Measurements from ENCODE around the gene ZNF235.
"Not testable (repeated sequence)": the region's sequence is repeated elsewhere in the genome, so short reads cannot be mapped to it uniquely, and the experiment has no call there.

The ZNF235 gene

DNA sequence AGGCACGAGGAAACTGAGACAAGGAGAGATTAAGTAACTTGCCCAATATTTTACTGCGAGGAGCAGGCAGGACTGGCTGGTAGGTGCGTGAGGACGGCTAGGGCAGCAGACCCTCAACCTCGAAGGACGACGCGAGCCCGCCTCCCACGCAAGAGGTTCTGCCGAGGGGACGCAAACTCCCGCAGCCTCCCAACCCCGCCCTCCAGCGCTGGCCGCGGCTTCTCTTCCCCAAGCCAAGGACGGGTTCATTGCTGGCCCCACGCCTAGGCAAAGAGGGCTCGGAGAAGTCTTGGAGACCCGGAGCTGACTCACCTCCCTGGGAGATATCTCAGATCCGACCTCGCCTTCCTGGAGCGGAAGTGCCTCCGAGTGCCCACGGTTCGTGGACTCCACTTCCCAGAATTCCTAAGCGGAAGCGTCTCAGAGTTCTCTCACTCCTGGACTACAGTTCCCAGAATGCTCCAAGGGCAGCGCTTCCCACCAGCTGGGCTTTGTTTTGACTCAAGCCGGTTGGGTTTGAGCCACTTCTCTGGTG, at the start of gene ZNF235:
Gene ZNF235 (minus strand): TSS at position 367 of the 535 bp plus-strand sequence. CDS start 1,621 bp downstream, outside the sequence.
- DNase-seq (ENCODE audit: low read depth in 3 of 3) = peak; percentile 58 to 72 (median 69)

DNA sequence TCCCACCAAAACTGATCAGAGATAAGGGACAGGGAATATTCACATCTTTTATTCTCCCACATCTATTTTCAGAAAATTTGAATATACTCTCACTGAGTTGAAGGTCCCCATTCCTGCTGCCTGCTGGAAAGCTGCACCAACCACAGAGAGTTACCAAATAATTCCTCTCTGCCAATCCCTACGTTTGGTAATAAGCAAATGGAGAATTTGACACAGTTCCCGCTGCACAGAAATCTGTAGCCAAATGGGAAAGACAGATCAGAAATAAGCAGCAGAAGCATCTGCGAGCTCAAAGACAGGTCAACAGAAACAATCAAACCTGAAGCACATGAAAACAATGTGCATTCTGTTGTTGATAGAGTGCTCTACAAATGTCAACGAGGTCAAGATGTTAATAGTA, 41.7 kb upstream of the ZNF235 start:
- no peak for DNase-seq (ENCODE audit: low read depth in 3 of 3)

DNA sequence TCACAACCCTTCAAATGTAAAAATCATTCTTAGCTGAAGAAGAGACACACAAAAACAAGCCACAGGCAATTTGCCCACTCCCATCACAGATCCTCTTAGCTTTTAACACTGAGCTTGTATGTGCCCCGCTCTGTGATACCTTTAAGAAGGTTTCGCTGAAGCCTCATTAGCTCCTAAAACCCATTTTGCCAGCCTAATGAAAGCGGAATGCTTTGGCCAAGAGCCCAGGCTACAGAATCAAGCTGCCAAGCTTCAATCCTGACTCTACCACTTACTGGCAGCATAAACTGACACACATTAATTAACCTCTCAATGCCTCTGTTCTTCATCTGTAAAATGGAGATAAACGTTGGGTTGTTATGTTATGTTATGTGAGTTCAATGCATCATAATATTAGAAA, 41.1 kb upstream of the ZNF235 start:
- DNase-seq (ENCODE audit: low read depth in 3 of 3) = no peak

DNA sequence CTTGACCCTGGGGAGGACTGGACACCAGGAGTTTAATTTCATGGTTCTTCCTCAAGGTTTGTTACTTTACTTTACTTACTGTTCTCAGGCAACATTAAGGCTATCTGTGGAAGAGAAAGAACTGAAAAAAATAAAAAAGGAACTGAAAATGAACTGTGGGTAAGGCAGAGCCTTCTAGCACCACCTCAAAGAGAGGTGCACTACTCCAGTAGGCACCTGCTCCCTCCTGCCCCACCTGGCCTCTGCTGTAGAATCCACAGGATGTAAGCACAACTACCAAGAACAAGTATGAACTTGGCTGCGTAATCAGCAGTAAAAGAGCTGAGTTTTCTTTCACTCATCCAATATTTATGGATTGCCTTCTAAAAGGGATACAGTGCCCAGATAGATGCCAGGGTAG, 39.4 kb upstream of the ZNF235 start:
- no peak for DNase-seq (ENCODE audit: low read depth in 3 of 3)

DNA sequence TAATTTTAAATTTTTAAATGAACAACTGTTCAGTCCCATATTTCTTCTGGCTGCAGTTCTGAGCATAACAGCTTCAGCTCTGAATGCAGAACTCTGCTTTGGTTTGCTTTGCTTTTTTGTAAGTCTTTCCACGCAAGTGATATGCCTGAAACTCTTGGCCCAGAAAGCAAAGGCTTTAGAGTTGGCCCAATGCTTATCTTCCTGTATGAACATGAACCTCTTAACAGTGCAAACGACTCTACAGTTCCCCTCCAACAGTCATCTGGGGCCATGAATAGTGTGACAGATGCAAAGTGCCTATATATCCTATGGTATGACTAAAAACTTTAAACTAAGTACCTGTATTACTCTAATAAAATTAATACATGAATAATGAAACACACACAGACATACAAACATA, 37.0 kb upstream of the ZNF235 start:
- DNase-seq (ENCODE audit: low read depth in 3 of 3) = no peak

DNA sequence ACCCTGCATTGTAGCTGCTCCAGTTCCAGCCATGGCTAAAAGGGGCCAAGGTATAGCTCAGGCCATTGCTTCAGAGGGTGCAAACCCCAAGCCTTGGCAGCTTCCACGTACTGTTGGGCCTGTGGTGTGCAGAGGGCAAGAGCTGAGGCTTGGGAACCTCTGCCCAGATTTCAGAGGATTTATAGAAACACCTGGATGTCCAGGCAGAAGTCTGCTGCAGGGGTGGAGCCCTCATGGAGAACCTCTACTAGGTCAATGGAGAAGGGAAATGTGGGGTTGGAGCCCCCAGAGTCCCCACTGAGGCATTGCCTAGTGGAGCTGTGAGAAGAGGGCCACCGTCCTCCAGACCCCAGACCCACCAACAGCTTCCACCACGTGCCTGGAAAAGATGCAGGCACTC, 29.8 kb upstream of the ZNF235 start:
- not testable (repeated sequence) for DNase-seq (ENCODE audit: low read depth in 3 of 3)

DNA sequence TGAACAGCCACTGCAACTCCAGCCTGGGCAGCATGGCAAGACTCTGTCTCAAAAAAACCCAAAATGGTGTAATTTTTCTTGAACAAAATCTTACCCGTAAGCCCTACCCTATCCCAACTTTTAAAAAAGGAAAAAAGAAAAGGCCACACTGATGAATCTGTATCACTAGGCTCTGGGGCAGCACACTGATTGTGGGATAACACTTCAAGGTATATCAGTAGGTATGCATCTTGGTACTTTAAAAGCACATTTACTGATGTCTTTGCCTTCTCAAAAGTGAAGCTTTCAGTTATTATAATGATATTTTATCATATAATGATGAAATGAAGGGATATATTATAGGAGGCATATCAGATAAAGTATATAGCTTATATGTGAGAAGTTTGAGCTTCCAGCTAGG, 27.3 kb upstream of the ZNF235 start:
- DNase-seq (ENCODE audit: low read depth in 3 of 3) = no peak

DNA sequence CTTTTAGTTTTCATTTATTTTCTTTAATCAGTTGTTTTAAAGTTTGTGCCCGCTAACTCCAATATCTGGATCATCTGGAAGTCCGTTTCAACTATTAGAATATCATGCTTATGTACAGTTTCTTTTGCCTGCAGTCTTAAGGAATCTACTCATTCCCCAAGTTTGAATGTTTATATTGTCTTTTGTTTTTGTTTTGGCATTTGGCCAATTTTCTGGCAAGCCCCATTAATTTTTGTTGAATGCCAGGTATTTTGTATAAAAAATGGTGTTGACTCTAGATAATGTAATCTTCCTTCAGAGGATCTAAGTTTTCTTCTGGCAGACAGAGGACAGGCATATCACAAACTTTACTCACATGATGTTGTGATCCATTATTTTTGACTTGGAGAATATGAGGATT, 11.1 kb upstream of the ZNF235 start:
- no peak for DNase-seq (ENCODE audit: low read depth in 3 of 3)

DNA sequence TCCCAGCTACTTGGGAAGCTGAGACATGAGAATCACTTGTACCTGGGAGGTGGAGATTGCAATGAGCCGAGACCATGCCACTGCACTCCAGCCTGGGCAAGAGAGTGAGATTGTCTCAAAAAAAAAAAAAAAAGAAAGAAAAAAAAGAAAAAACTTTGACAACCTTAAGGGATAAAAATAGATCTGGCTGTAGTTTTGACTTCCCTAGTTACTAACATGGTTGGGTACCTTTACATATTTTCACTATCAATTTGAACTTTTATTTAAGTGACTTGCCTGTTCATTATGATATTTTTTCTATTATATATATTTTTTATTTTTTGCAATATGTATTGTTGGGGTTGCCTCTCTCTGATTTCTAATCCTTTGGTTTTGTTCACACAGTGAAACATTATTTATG, 8.4 kb upstream of the ZNF235 start:
- DNase-seq (ENCODE audit: low read depth in 3 of 3) = no peak

DNA sequence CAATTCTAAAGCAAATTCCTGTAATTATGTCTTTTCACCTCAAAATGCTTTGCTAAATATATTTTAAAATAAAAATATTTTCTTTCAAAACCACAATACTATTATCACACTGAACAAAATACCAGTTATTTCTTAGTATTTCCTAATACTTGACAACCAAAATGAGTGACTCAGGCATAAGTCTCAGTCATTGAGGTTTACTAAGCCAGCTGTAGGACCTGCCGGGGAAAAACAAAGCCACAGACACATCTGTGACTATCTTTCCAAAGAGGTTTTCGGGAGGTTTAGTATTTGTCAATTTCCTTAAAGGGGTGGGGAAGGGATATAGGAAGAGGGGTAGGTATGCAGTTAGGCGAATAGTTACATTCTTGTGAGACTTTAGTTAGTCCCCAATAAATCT, 3.2 kb upstream of the ZNF235 start:
- no peak for DNase-seq (ENCODE audit: low read depth in 3 of 3)

DNA sequence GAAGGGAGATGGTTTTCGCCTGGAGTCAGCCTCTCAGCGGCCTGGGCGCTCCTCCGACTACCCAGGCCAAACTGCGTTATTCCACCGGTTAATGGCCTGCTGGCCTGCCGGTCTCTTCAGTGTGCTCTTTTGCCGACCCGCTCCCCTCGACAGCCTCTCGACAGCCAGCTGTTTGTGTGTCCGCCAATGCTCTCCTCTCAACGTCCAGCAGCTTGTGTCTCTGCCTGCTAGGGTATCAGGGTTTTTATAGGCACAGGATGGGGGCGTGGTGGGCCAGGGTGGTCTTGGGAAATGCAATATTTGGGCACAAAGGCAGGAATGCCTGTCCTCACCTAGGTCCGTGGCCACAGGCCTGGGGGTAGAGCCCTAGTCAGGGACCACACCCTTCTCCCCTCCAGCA, 1.5 kb upstream of the ZNF235 start:
- DNase-seq (ENCODE audit: low read depth in 3 of 3) = no peak

DNA sequence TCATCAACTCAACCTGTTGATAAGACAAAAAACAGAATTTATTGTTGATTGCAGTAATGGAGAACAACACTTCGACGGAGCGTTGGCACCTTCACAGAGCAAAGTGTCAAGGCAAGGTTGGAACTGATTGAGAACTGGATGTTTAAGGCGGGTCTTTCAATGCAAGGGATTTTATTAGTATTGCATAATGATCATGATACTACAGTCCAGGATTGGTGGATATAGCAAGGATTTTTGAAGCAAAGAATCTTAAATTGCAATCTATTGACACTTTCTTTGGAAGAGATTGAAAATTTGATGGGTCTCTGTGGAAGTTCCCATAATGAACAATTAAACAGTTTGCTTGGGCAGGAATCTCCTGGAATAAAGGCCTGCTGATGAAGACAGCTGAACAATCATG, 632 bp upstream of the ZNF235 start:
- no peak for DNase-seq (ENCODE audit: low read depth in 3 of 3)

DNA sequence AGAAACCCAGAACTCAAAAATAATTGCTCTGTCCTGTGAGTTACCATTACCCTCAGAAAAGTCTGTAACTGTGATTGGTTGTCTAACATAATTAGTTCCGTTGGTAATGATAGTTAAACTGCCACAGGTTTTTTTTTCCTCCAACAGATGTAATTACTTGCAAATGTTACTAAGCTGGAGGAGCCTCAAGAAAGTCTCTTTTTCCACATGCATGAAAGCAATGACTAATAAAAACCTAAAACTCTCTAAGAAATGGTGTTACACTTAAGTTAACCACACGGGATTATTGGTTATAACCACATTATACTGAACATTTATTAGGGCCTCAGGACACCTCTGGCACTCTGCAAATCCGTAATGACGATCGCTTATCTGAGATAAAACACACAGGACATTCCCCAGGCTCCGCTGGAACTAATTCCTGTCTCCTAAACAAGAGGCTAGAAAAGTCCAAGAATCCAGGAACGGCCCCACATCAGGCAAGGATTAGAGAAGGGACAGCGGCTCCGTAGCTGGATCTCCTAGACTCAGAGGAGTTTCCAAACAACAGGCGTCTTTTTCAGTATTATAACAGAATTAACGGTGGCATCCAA, 753 bp downstream of the ZNF235 start:
- no peak for DNase-seq (ENCODE audit: low read depth in 3 of 3)

DNA sequence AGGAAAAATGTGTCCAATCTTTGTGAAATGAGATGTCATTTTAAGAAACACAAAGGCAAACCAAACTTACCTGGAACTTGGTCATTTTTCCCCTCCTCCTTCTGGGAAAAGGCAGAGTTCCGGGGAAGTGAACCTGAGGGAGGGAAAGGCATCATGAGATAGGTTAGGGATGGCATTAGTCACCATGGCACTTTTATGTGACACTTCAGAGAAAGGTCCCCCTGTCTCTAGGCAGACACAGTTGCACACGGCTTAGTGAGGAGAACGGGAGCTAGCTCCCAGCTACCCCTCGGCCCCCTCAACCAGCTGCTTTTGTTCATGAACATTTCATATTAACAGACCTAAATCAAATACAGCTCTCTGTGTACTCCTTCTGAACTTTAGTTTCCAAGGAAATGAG, 1.5 kb downstream of the ZNF235 start:
- DNase-seq (ENCODE audit: low read depth in 3 of 3) = no peak

DNA sequence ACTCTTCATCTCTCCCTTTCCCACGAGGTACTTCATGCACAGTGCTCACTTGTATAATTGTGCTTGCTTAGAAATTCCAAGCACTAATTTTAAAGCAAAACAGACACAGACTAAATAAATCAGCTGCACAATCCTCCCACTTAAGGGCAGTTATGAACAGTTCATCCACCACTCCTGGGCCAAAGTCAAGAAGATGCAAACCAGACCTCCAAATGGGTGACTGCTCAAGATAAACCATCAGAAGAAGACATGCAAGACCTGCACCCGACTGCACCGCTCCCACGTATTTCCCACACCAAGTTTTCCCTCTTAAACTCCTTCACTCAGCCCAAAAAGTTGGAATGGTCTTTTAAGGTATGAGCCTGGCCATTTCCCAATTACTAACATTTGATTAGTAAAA, 19.9 kb downstream of the ZNF235 start:
- DNase-seq (ENCODE audit: low read depth in 3 of 3) = no peak

DNA sequence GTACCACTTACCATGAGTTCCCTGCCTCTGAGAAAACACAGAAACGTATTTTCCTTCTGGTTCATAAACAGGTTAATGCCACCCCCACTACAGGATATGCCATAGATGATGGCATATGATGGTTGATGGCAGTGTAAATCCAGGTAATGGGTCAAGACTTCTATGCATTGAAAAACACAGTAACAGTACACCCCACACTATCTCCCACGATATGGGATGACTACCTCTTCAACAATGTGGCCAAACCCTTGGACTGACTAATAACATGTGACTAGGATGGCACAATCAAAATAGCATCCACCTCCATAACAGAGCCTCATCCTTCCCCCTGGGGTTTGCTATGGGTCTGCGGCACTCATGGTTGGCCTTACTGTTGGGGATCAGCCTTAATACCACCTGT, 22.0 kb downstream of the ZNF235 start:
- DNase-seq (ENCODE audit: low read depth in 3 of 3) = no peak

DNA sequence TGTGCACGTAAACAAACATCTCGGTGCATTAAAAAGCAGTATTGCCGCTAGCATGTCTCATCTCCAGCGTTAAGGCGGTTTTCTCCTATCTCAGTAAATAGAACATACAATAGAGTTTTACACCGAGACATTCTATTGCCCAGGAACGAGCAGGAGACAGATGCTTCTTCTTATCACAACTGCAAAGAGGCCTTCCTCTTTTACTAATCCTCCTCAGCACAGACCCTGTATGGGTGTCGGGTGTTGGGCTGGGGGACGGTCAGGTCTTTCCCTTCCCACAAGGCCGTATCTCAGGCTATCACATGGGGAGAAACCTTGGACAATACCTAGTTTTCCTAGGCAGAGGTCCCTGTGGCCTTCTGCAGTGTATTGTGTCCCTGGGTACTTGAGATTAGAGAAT, 23.9 kb downstream of the ZNF235 start:
- DNase-seq (ENCODE audit: low read depth in 3 of 3) = no peak

DNA sequence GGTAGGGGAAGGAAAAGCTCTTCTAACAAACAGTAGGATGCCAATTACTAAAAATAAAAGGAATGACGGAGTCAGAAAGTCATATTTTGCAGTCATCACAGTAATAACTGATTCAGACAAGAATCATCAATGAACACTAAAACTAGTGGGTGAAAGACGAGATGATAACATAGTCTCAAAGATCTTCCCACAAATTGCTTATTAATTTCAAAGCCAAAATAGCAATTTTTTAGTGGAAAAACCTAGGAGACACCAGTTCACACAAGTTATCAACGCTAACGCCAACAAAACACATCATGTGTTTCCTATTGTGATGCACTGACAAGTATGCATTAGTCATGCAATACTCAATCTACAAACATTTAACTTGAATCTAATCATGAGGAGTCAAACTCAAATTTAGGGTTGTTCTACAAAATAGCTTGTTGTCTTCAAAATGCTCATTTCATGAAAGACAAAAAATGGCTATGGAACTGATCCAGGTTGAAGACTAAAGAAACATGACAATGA, 26.6 kb downstream of the ZNF235 start:
- no peak for DNase-seq (ENCODE audit: low read depth in 3 of 3)

DNA sequence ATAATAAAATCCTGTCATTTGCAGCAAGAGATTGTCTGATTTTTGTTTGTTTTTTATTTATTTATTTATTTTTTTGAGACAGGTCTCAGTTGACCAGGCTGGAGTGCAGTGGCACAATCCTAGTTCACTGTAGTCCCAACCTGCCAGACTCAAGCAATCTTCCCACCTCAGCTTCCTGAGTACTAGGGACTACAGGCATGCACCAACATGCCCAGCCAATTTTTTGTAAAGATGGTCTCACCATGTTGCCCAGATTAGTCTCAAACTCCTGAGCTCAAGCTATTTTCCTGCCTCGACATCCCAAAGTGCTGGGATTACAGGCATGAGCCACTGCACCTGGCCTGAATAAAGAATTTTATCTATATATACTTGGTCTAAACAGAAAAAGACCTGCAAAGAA, 27.5 kb downstream of the ZNF235 start:
- no peak for DNase-seq (ENCODE audit: low read depth in 3 of 3)

DNA sequence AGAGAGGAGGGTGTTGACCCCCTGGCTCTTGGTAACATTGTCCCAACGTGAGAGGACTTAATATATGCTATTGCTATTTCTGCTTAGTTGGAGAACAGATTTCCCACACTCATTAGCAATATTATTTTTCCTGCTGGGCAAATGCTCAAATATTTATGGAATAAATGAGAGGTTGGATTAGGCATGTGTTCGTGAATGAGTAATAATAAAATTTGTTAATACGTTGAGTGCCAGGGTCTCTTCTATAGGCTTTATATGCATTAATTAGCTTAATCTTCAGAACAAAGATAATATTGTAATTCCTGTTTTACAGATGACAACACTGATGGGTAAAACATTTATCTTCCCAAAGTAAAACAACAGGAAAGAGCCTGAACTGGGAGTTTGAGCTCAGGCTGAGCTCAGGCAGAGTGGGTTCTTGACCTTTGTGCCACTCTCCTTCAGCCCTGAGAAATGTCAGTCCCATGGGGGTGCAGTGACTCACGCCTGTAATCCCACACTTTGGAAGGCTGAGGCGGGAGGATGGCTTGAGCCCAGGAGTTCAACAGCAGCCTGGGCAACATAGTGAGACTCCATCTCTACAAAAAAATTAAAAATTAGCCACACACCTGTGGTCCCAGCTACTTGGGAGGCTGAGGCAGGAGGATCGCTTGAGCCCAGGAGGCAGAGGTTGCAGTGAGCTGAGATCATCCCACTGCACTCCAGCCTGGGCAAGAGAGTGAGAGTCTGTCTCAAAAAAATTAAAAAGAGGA, 44.0 kb downstream of the ZNF235 start:
- no peak for DNase-seq (ENCODE audit: low read depth in 3 of 3)

DNA sequence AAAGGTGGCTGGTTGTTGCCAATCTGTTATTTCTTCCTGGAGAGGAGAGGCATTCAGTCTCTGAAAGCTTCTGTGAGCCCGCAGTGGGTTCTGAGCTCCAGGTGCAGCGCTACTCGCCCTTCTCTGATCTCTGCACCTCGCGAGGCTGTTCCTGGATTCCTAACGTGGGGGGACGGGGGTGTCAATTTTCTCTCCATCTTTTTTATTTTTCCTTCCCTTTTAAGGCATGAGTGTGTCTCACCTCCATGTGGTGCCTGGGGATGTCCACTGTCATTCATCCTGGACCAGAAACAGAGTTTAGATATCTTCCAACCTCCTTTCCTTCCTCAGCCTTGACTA, 44.5 kb downstream of the ZNF235 start:
- DNase-seq (ENCODE audit: low read depth in 3 of 3) = no peak

DNA sequence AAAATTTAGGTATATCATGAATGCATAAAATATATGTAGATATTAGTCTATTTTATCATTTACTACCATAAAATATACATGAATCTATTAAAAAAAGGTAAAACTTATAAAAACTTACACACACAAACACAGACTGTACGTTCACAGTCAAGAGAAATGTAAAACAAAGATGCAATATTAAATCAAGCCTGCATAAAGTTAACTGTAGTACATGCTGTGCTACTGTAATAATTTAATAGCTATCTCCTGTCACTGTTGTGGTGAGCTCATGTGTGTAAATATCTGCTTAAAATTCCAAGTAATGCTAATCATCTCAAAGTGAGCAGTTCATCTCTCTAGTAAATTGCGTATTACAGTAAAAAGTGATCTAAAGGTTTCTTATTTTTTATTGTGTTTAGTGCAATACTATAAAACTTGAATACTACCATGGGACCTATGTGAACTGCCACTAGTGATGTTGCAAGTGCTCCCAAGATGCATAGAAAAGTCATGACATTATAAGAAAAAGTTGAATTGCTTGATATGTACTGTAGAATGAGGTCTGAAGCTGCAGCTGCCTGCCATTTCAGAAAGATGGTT, 45.9 kb downstream of the ZNF235 start:
- no peak for DNase-seq (ENCODE audit: low read depth in 3 of 3)

DNA sequence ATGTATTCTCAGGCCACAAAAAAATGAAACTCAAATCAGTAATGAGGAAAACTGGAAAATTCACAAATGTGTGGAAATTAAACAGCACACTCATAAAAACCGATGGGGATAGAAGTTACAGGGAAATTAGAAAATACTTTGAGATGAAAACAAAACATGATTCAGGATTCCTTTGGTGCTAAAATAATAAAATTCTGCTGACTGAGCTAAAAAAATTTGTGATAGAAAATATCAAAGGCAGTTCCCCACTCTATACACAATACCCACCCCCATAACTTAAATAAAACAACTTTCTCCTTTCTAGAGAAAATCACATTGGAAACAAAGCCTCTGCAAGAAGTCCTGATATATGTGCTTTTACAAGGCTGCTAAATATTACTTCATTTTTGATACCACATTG, 46.7 kb downstream of the ZNF235 start:
- DNase-seq (ENCODE audit: low read depth in 3 of 3) = no peak
